B cell (primary cell): Measurements from ENCODE around the gene TLE5. TPM values are rescaled to one million over a fixed set of nuclear protein-coding genes. Genes with fewer than 3 reads are reported as not detected.

Experiments
- ATAC-seq: fragments of 200-7000 bp; cut with Tn5 transposase; one replicate; pipeline ENCODE4 v1.10.0; 2021; ENCODE audit warnings: low read depth, mild to moderate bottlenecking, moderate number of reproducible peaks, moderate library complexity
- CTCF ChIA-PET: fragments of 350-600 bp; sonication (Branson Sonifier 250); formaldehyde crosslinking; loops from one replicate; lab custom pipeline; 2021; ENCODE audit warnings: antibody characterized with exemption, inconsistent platforms; lab: Charles Lee
- POLR2A ChIA-PET: fragments of 350-600 bp; sonication (Branson Sonifier 250); formaldehyde crosslinking; loops from one replicate; lab custom pipeline; 2021; ENCODE audit warnings: antibody characterized with exemption; lab: Charles Lee
- DNase-seq: peaks from one replicate; pipeline ENCODE4 v3.0.0; 2013
- H2AFZ ChIP-seq: 2 replicates; pipeline ENCODE4 v1.6.1; 2012; ENCODE audit warnings: mild to moderate bottlenecking, low read depth, low read length; ENCODE audit not compliant: insufficient read depth, poor library complexity, severe bottlenecking
- H3K27ac ChIP-seq, 2 donors: 1 replicate in 1 of 2; 2 replicates in 1 of 2; pipeline ENCODE4 v1.5.1; 2012 to 2013; ENCODE audit warnings: low read length in 2 of 2, mild to moderate bottlenecking in 2 of 2, moderate library complexity in 1 of 2
- H3K27me3 ChIP-seq, 4 experiments: fragments of 200-600 bp in 1 of 4; sonication (generic) in 1 of 4; replicated peaks in 1 of 4; 1 replicate in 2 of 4; 2 replicates in 2 of 4; pipeline versions ENCODE4 v1.6.1 to v1.7.0; 2013 to 2016; ENCODE audit warnings: low read length in 3 of 4, mild to moderate bottlenecking in 2 of 4, mixed read lengths in 1 of 4, moderate library complexity in 1 of 4; ENCODE audit not compliant: insufficient read depth in 4 of 4, control insufficient read depth in 3 of 4; ENCODE audit errors: control extremely low read depth in 1 of 4
- H3K36me3 ChIP-seq, 2 experiments: replicated peaks in 1 of 2; 1 replicate in 1 of 2; 2 replicates in 1 of 2; pipeline versions ENCODE4 v1.6.1 to v1.7.1; 2013; ENCODE audit warnings: low read length in 1 of 2; ENCODE audit not compliant: insufficient read depth in 2 of 2, control insufficient read depth in 1 of 2; ENCODE audit errors: control extremely low read depth in 1 of 2, extremely low read depth in 1 of 2
- H3K4me1 ChIP-seq, 2 donors: fragments of 200-600 bp in 1 of 2; sonication (generic) in 1 of 2; 1 replicate in 1 of 2; 2 replicates in 1 of 2; pipeline versions ENCODE4 v1.5.1 to v1.6.1; 2013 to 2017; ENCODE audit warnings: low read length in 2 of 2; ENCODE audit not compliant: control insufficient read depth in 2 of 2, insufficient read depth in 2 of 2
- H3K4me2 ChIP-seq: replicated peaks from 2 replicates; pipeline ENCODE3; 2012; ENCODE audit warnings: mild to moderate bottlenecking, low read depth, low read length; ENCODE audit not compliant: poor library complexity, severe bottlenecking
- H3K4me3 ChIP-seq, 5 experiments: fragments of 200-600 bp in 1 of 5; sonication (generic) in 1 of 5; 1 replicate in 3 of 5; 2 replicates in 2 of 5; pipeline versions ENCODE4 v1.5.1 to v1.7.0; 2011 to 2016; ENCODE audit warnings: low read length in 4 of 5, mild to moderate bottlenecking in 4 of 5, low read depth in 2 of 5, control low read depth in 1 of 5, moderate library complexity in 1 of 5; ENCODE audit not compliant: insufficient read depth in 1 of 5; ENCODE audit errors: control extremely low read depth in 1 of 5, extremely low read depth in 1 of 5
- H3K79me2 ChIP-seq: fragments of 200-600 bp; sonication (generic); one replicate; pipeline ENCODE4 v1.6.0; 2016; ENCODE audit warnings: low read length; ENCODE audit not compliant: control insufficient read depth, insufficient read depth
- H3K9ac ChIP-seq: fragments of 200-600 bp; sonication (generic); 2 replicates; pipeline ENCODE4 v1.6.1; 2017; ENCODE audit warnings: mild to moderate bottlenecking, low read length, moderate library complexity
- H3K9me3 ChIP-seq, 3 donors: one replicate each; pipeline versions ENCODE4 v1.6.1 to v1.7.1; 2013; ENCODE audit warnings: low read length in 2 of 3; ENCODE audit not compliant: control insufficient read depth in 2 of 3, insufficient read depth in 1 of 3; ENCODE audit errors: control extremely low read depth in 1 of 3
- H4K20me1 ChIP-seq: 2 replicates; pipeline ENCODE4 v1.6.0; 2012; ENCODE audit warnings: mild to moderate bottlenecking, low read length; ENCODE audit not compliant: insufficient read depth, control insufficient read depth, poor library complexity, severe bottlenecking
- H3K27ac Mint-ChIP-seq: one replicate; pipeline ENCODE4 v1.8.0; 2021; ENCODE audit warnings: mixed read lengths
- H3K27me3 Mint-ChIP-seq: one replicate; pipeline ENCODE4 v1.8.0; 2021; ENCODE audit warnings: mixed read lengths
- H3K4me1 Mint-ChIP-seq: one replicate; pipeline ENCODE4 v1.8.0; 2021; ENCODE audit warnings: mixed read lengths
- H3K4me3 Mint-ChIP-seq: one replicate; pipeline ENCODE4 v1.8.0; 2021; ENCODE audit warnings: mixed read lengths
- H3K9me3 Mint-ChIP-seq: one replicate; pipeline ENCODE4 v1.8.0; 2022; ENCODE audit warnings: mixed read lengths; ENCODE audit not compliant: insufficient read depth
- CTCF ChIP-seq: fragments of 200-600 bp; IDR thresholded peaks from one replicate; pipeline ENCODE4 v1.8.0; 2022; ENCODE audit warnings: antibody characterized with exemption, mild to moderate bottlenecking
- EZH2 ChIP-seq: IDR thresholded peaks from 2 replicates; pipeline ENCODE4 v1.6.1; 2012; ENCODE audit warnings: borderline replicate concordance, low read depth, mild to moderate bottlenecking, moderate library complexity, low read length; ENCODE audit not compliant: insufficient read depth, poor library complexity, severe bottlenecking
- WGBS: methylation state at CpG from one replicate; pipeline ENCODE4 v1.1.5; 2013; ENCODE audit warnings: missing lambda C conversion rate; ENCODE audit not compliant: insufficient coverage; 5-methylcytosine and 5-hydroxymethylcytosine counted together
- intact Hi-C: fragments of 100-400 bp; cut with micrococcal nuclease; formaldehyde crosslinking; loops from one replicate; pipeline ENCODE4 v1.10.0; 2022
- polyA plus RNA-seq: library from polyadenylated mRNA; depleted of rRNA; stranded (reverse); fragments of >200 nt; gene quantifications from 2 replicates; pipeline ENCODE4 v1.2.3, GENCODE V29; 2012
- total RNA-seq, 2 donors: library from RNA; stranded (reverse); fragments of 120-200 nt in 1 of 2; gene quantifications; 1 replicate in 1 of 2; 2 replicates in 1 of 2; pipeline versions ENCODE4 v1.2.3 to v1.2.4, GENCODE V29; 2013 to 2022

TLE5 gene
- total and polyA plus RNA-seq, 2 donors (not counting 1 experiment from before 2014, with no cell fraction given): 697 to 1,132 TPM

- intact Hi-C loops: no loop called here
- peak overlapping the region; percentile 17 for H2AFZ ChIP-seq
- peaks cover 35 to 47% of the 10 kb centered on the region in 2 donors for H3K4me1 ChIP-seq
- peaks cover 40% of the 10 kb centered on the region for H4K20me1 ChIP-seq
- peak overlapping the region in 1 of 2 donors; percentile 37 for H3K27ac ChIP-seq
- H3K4me2 ChIP-seq: peak overlapping the region; percentile 80
- peak overlapping the region; percentile 43 for H3K9ac ChIP-seq
- Mint-ChIP-seq H3K9me3 (no peaks in the 10 kb centered on the region), H3K27me3 (peaks cover 8% of the 10 kb centered on the region), H3K4me1 (peaks cover 30% of the 10 kb centered on the region), H3K27ac (peak overlapping the region; percentile 60), H3K4me3 (peak overlapping the region; percentile 82)
- WGBS: 39% methylated on average over 39 of the region's 40 CpGs
- H3K27me3 ChIP-seq: peaks cover 0 to 24% (median 10%) of the 10 kb centered on the region in 4 experiments
- TF ChIP-seq EZH2: no peak
- TF ChIP-seq CTCF: no peak
- H3K9me3 ChIP-seq: peaks cover 0 to 2% (median 0%) of the 10 kb centered on the region in 3 donors
- ATAC-seq: no peak
- no peaks in the 10 kb centered on the region for H3K36me3 ChIP-seq
- ChIA-PET CTCF (interaction anchor here (0.6 to 1.7 kb wide), 8 partner anchors 10 to 148 kb away, joined by 3 to 10 read pairs (median 4); no protein-coding TSS in a partner anchor), POLR2A (no interaction called here)
- H3K79me2 ChIP-seq: peaks cover 52% of the 10 kb centered on the region
- peak; percentile 68 for DNase-seq
- H3K4me3 ChIP-seq: peak overlapping the region in 4 of 5 experiments; percentile 6 to 43 (median 20)
Measured at GRCh38 chr19:3098515-3099346, 36.4 kb upstream of the TLE5 start.

- Histone ChIP-seq H3K79me2 (peaks cover 52% of the 10 kb centered on the region), H3K4me2 (peak overlapping the region; percentile 80), H3K4me1 (peaks cover 35 to 46% of the 10 kb centered on the region in 2 donors), H3K36me3 (no peaks in the 10 kb centered on the region), H3K27ac (no peak overlapping the region), H3K27me3 (peaks cover 0 to 24% (median 10%) of the 10 kb centered on the region in 4 experiments), H4K20me1 (peaks cover 40% of the 10 kb centered on the region), H2AFZ (no peak overlapping the region), H3K4me3 (no peak overlapping the region), H3K9ac (no peak overlapping the region), H3K9me3 (peaks cover 0 to 2% (median 0%) of the 10 kb centered on the region in 3 donors)
- H3K4me3 Mint-ChIP-seq: no peak overlapping the region
- intact Hi-C loops: no loop called here
- no peak overlapping the region for H3K27ac Mint-ChIP-seq
- no peaks in the 10 kb centered on the region for H3K9me3 Mint-ChIP-seq
- 92% methylated on average over 18 of the region's 18 CpGs for WGBS
- no peak for ATAC-seq
- TF ChIP-seq CTCF: no peak
- TF ChIP-seq EZH2: no peak
- CTCF ChIA-PET: interaction anchor here (0.6 to 1.7 kb wide), 8 partner anchors 10 to 148 kb away, joined by 3 to 10 read pairs (median 4); no protein-coding TSS in a partner anchor
- DNase-seq: no peak
- POLR2A ChIA-PET: interaction anchor here (0.6 kb wide), 1 partner anchor 132 kb away, joined by 5 read pairs; no protein-coding TSS in a partner anchor
- H3K27me3 Mint-ChIP-seq: peaks cover 8% of the 10 kb centered on the region
- H3K4me1 Mint-ChIP-seq: peaks cover 29% of the 10 kb centered on the region
Measured at GRCh38 chr19:3098141-3098514, 35.8 kb upstream of the TLE5 start.
